GM21367 (cell line): Measurements from ENCODE around the gene ANKRD36.
"Not testable (repeated sequence)": the region's sequence is repeated elsewhere in the genome, so short reads cannot be mapped to it uniquely, and the experiment has no call there.

Source experiments
- ATAC-seq: cut with Tn5 transposase; IDR thresholded peaks from one replicate; pipeline ENCODE4 v1.9.1; 2021; ENCODE audit not compliant: unreplicated experiment

ANKRD36 gene

GRCh38 chr2:97112320-97113049 lies 468 bp upstream of the ANKRD36 start:
- ATAC-seq: peak; percentile 44

- ATAC-seq: not testable (repeated sequence)
Observed at GRCh38 chr2:97113882-97114255, 916 bp downstream of the ANKRD36 start.

- not testable (repeated sequence) for ATAC-seq
Observed at GRCh38 chr2:97129090-97129489, 16.1 kb downstream of the ANKRD36 start.

GRCh38 chr2:97144016-97144415 lies 31.1 kb downstream of the ANKRD36 start:
- not testable (repeated sequence) for ATAC-seq

GRCh38 chr2:97166548-97166947 lies 53.6 kb downstream of the ANKRD36 start:
- ATAC-seq: not testable (repeated sequence)

- ATAC-seq: not testable (repeated sequence)
Observed at GRCh38 chr2:97167938-97168337, 55.0 kb downstream of the ANKRD36 start.

- not testable (repeated sequence) for ATAC-seq
Observed at GRCh38 chr2:97168583-97168982, 55.6 kb downstream of the ANKRD36 start.

GRCh38 chr2:97180391-97180790 lies 67.4 kb downstream of the ANKRD36 start:
- ATAC-seq: not testable (repeated sequence)

GRCh38 chr2:97195349-97195748 lies 82.4 kb downstream of the ANKRD36 start:
- not testable (repeated sequence) for ATAC-seq

- not testable (repeated sequence) for ATAC-seq
Observed at GRCh38 chr2:97197251-97197650, 84.3 kb downstream of the ANKRD36 start.

GRCh38 chr2:97200887-97201286 lies 87.9 kb downstream of the ANKRD36 start:
- ATAC-seq: not testable (repeated sequence)

- ATAC-seq: not testable (repeated sequence)
Observed at GRCh38 chr2:97202643-97203250, 89.8 kb downstream of the ANKRD36 start.

- no peak for ATAC-seq
Observed at GRCh38 chr2:97210325-97210724, 97.4 kb downstream of the ANKRD36 start.

GRCh38 chr2:97215025-97215424 lies 102.1 kb downstream of the ANKRD36 start:
- not testable (repeated sequence) for ATAC-seq

GRCh38 chr2:97230848-97231585 lies 118.1 kb downstream of the ANKRD36 start:
- ATAC-seq: not testable (repeated sequence)

GRCh38 chr2:97232981-97233380 lies 120.0 kb downstream of the ANKRD36 start:
- not testable (repeated sequence) for ATAC-seq

GRCh38 chr2:97233660-97234295 lies 120.8 kb downstream of the ANKRD36 start:
- ATAC-seq: not testable (repeated sequence)

GRCh38 chr2:97261192-97261591 lies 148.2 kb downstream of the ANKRD36 start:
- not testable (repeated sequence) for ATAC-seq

- ATAC-seq: not testable (repeated sequence)
Observed at GRCh38 chr2:97266449-97266848, 153.5 kb downstream of the ANKRD36 start.

GRCh38 chr2:97267411-97268074 lies 154.6 kb downstream of the ANKRD36 start:
- no peak for ATAC-seq
